Motor neuron (in vitro differentiated cells): Measurements from ENCODE around the gene SF3B2. TPM values are rescaled to one million over a fixed set of nuclear protein-coding genes. Genes with fewer than 3 reads are reported as not detected.
A peak's percentile ranks its signal among the peaks of the same experiment; 100 is the strongest.
"Not testable (repeated sequence)": the region's sequence is repeated elsewhere in the genome, so short reads cannot be mapped to it uniquely, and the experiment has no call there.

Experiments used
- ATAC-seq, 8 experiments: fragments of 200-7000 bp; cut with Tn5 transposase; replicated peaks in 6 of 8; 2 replicates each; pipeline ENCODE4 v1.8.0; 2021; ENCODE audit warnings: mild to moderate bottlenecking in 8 of 8, moderate library complexity in 8 of 8
- H3K27ac ChIP-seq, 2 donors: fragments of 250-450 bp; sonication (Bioruptor Pico); 2 replicates each; pipeline ENCODE4 v1.9.0; 2021; ENCODE audit warnings: antibody characterized with exemption in 2 of 2, mild to moderate bottlenecking in 2 of 2, moderate library complexity in 1 of 2
- H3K4me1 ChIP-seq, 2 donors: fragments of 250-450 bp; sonication (Bioruptor Pico); replicated peaks in 1 of 2; 2 replicates each; pipeline ENCODE4 v1.6.1; 2021; ENCODE audit warnings: antibody characterized with exemption in 2 of 2, mild to moderate bottlenecking in 2 of 2, moderate library complexity in 1 of 2
- H3K4me3 ChIP-seq, 5 donors: fragments of 250-450 bp; sonication (Bioruptor Pico); 2 replicates each; pipeline ENCODE4 v1.9.0; 2021; ENCODE audit warnings: antibody characterized with exemption in 5 of 5, mild to moderate bottlenecking in 5 of 5, moderate library complexity in 4 of 5
- WGBS, 10 experiments: fragments of 450-650 bp; shearing (Covaris generic); methylation state at CpG; one replicate each; pipeline ENCODE4 v1.0.0; 2022; 5-methylcytosine and 5-hydroxymethylcytosine counted together
- in situ Hi-C, 9 experiments: fragments of 400-800 bp; cut with MboI; loops; one replicate each; pipeline ENCODE4 v1.15.0; 2021; ENCODE audit warnings: low sequenced_read_pairs in 9 of 9, low pct_unique_long_range_greater_than_20kb in 2 of 9; ENCODE audit not compliant: unreplicated experiment in 9 of 9
- total RNA-seq, 8 experiments: library from RNA; unstranded; fragments of 300-600 nt; gene quantifications; 2 replicates each; pipeline versions ENCODE4 v1.2.3 to v1.2.4, GENCODE V29; 2022

Gene SF3B2
- 100 to 1,000 TPM; 127 to 205 (median 176) TPM for total RNA-seq

GRCh38 chr11:66051766-66052663 lies at the start of gene SF3B2:
TSS of gene SF3B2 (plus strand) at chr11:66052364. CDS start at chr11:66052385, 21 bp downstream.
- in situ Hi-C loops, result no loop called here
- H3K4me1 ChIP-seq, result peaks cover 26 to 32% of the 10 kb centered on the region in 2 donors
- peak; percentile 94 to 99 (median 95) for ATAC-seq
- 0 to 6% (median 0%) methylated on average over 1 to 27 of the region's 84 CpGs; no CpG with 5 or more reads in 3 of the 10 experiments for WGBS, 10 experiments
- peak within 1 kb of the TSS; percentile 71 to 90 (median 83) for H3K4me3 ChIP-seq
- peak within 1 kb of the TSS; percentile 90 to 95 for H3K27ac ChIP-seq

GRCh38 chr11:66002648-66003225 lies 49.4 kb upstream of the SF3B2 start:
- ATAC-seq, result peak in 5 of 8 experiments; percentile 58 to 72 (median 62)
- in situ Hi-C loops, result no loop called here
- H3K4me1 ChIP-seq, result peaks cover 8 to 10% of the 10 kb centered on the region in 2 donors
- peak overlapping the region; percentile 97 to 99 for H3K27ac ChIP-seq
- peak overlapping the region; percentile 69 to 83 (median 75) for H3K4me3 ChIP-seq
- 0% methylated on average over 1 to 6 of the region's 40 CpGs; no CpG with 5 or more reads in 4 of the 10 experiments for WGBS, 10 experiments

- 33 to 100% (median 100%) methylated on average over 1 to 2 of the region's 6 CpGs; no CpG with 5 or more reads in 6 of the 10 experiments for WGBS, 10 experiments
- in situ Hi-C loops, result no loop called here
- peak overlapping the region; percentile 69 to 83 (median 75) for H3K4me3 ChIP-seq
- H3K4me1 ChIP-seq, result peaks cover 8 to 10% of the 10 kb centered on the region in 2 donors
- H3K27ac ChIP-seq, result peak overlapping the region; percentile 97 to 99
- no peak for ATAC-seq
Observed at GRCh38 chr11:66003291-66003690, 48.9 kb upstream of the SF3B2 start.

GRCh38 chr11:66004186-66004585 lies 48.0 kb upstream of the SF3B2 start:
- WGBS, 10 experiments, result 80 to 97% (median 90%) methylated on average over 1 to 4 of the region's 4 CpGs; no CpG with 5 or more reads in 7 of the 10 experiments
- H3K4me3 ChIP-seq, result no peak overlapping the region
- H3K4me1 ChIP-seq, result peaks cover 8 to 14% of the 10 kb centered on the region in 2 donors
- in situ Hi-C loops, result no loop called here
- no peak for ATAC-seq
- H3K27ac ChIP-seq, result no peak overlapping the region

GRCh38 chr11:66006134-66006890 lies 45.9 kb upstream of the SF3B2 start:
- Histone ChIP-seq H3K27ac (no peak overlapping the region), H3K4me1 (peaks cover 5 to 9% of the 10 kb centered on the region in 2 donors), H3K4me3 (no peak overlapping the region)
- no peak for ATAC-seq
- in situ Hi-C loops, result no loop called here
- WGBS, 10 experiments, result 76 to 100% (median 87%) methylated on average over 1 to 10 of the region's 13 CpGs; no CpG with 5 or more reads in 1 of the 10 experiments

GRCh38 chr11:66006891-66007176 lies 45.3 kb upstream of the SF3B2 start:
- no peak overlapping the region for H3K4me3 ChIP-seq
- 40% methylated on average over 1 of the region's 4 CpGs; no CpG with 5 or more reads in 9 of the 10 experiments for WGBS, 10 experiments
- H3K27ac ChIP-seq, result no peak overlapping the region
- in situ Hi-C loops, result no loop called here
- H3K4me1 ChIP-seq, result peaks cover 5 to 9% of the 10 kb centered on the region in 2 donors
- no peak for ATAC-seq

- ATAC-seq, result no peak
- 0 to 100% (median 77%) methylated on average over 1 to 3 of the region's 5 CpGs; no CpG with 5 or more reads in 6 of the 10 experiments for WGBS, 10 experiments
- Histone ChIP-seq H3K4me1 (peaks cover 5 to 9% of the 10 kb centered on the region in 2 donors), H3K27ac (no peak overlapping the region), H3K4me3 (no peak overlapping the region)
- in situ Hi-C loops, result no loop called here
Observed at GRCh38 chr11:66007201-66007634, 44.9 kb upstream of the SF3B2 start.

GRCh38 chr11:66008095-66008467 lies 44.1 kb upstream of the SF3B2 start:
- ATAC-seq, result no peak
- Histone ChIP-seq H3K27ac (peak overlapping the region in 1 of 2 donors; percentile 35), H3K4me3 (no peak overlapping the region), H3K4me1 (peaks cover 3 to 8% of the 10 kb centered on the region in 2 donors)
- in situ Hi-C loops, result no loop called here
- 86 to 100% (median 100%) methylated on average over 1 to 2 of the region's 2 CpGs; no CpG with 5 or more reads in 6 of the 10 experiments for WGBS, 10 experiments

GRCh38 chr11:66008468-66009101 lies 43.6 kb upstream of the SF3B2 start:
- Histone ChIP-seq H3K4me1 (peaks cover 0 to 4% of the 10 kb centered on the region in 2 donors), H3K4me3 (no peak overlapping the region), H3K27ac (peak overlapping the region in 1 of 2 donors; percentile 35)
- WGBS, 10 experiments, result 0 to 60% (median 26%) methylated on average over 1 to 6 of the region's 10 CpGs; no CpG with 5 or more reads in 2 of the 10 experiments
- ATAC-seq, result peak in 7 of 8 experiments; percentile 35 to 86 (median 50)
- in situ Hi-C loops, result no loop called here

- ATAC-seq, in situ Hi-C loops, H3K4me3 ChIP-seq, H3K27ac ChIP-seq, H3K4me1 ChIP-seq: not testable (repeated sequence)
- WGBS, 10 experiments, result 80 to 100% (median 100%) methylated on average over 1 to 3 of the region's 4 CpGs; no CpG with 5 or more reads in 7 of the 10 experiments
Observed at GRCh38 chr11:66010036-66010435, 42.1 kb upstream of the SF3B2 start.

GRCh38 chr11:66011239-66011784 lies 40.9 kb upstream of the SF3B2 start:
- in situ Hi-C loops, result no loop called here
- no peak overlapping the region for H3K27ac ChIP-seq
- no peak for ATAC-seq
- no peak overlapping the region for H3K4me3 ChIP-seq
- peaks cover 0 to 4% of the 10 kb centered on the region in 2 donors for H3K4me1 ChIP-seq
- 20 to 67% (median 50%) methylated on average over 1 to 7 of the region's 14 CpGs; no CpG with 5 or more reads in 3 of the 10 experiments for WGBS, 10 experiments

GRCh38 chr11:66011785-66012303 lies 40.3 kb upstream of the SF3B2 start, which contains the start of gene CST6:
TSS of gene CST6 (plus strand) at chr11:66012008. CDS start at chr11:66012045, 37 bp downstream.
- no peak within 1 kb of the TSS for H3K4me3 ChIP-seq
- 14 to 25% methylated on average over 4 to 12 of the region's 61 CpGs; no CpG with 5 or more reads in 8 of the 10 experiments for WGBS, 10 experiments
- ATAC-seq, result peak in 3 of 8 experiments; percentile 13 to 23 (median 19)

More at GRCh38 chr11:66011785-66012303, 40.3 kb upstream of the SF3B2 start, which contains the start of gene CST6:
- in situ Hi-C loops, result no loop called here
- Histone ChIP-seq H3K4me1 (peaks cover 0 to 4% of the 10 kb centered on the region in 2 donors), H3K27ac (no peak within 1 kb of the TSS)
